Measurements from ENCODE around the gene CLEC20A.

Gene CLEC20A

DNA sequence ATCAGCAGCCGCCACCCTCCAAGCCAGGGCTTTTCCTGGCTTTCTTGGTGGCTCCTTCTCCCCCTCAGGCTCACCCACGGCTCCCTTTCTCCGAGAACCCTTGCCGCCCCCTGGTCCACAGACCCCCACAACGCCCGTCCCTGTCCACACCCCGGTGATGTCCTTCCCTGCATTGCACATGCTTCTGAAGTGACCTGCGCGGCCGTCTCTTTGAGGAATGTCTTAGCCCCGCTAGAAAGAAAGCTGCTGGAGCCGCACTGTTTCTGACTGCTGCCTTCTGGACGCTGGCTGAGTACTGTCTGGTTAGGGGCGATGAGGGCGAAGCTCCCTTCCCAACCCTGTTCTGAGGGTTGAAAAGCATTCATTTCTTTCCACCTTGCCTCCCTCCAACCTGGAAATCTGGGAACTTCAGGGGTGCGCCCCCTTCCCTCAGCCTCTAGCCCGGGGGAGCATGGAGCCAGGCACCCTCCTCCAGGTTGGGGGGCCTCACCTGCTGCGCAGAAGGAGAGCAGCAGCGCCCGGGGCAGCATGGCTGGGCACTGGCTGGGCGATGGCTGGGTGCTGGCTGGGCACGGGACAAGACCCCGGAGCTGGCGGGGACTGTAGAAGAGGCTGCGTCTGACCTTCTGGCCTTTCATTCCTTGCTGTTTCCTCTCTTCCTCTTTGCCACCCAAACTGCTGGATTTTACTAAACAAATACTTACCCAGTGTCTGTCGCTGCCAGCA is at the start of gene CLEC20A:
Gene CLEC20A (minus strand): TSS at position 555 of the 726 bp plus-strand sequence. CDS start 25 bp downstream, at position 530.
- DNase-seq (ENCODE audit: low read depth, low spot score), result no peak
- TF ChIP-seq, protein P1, sequence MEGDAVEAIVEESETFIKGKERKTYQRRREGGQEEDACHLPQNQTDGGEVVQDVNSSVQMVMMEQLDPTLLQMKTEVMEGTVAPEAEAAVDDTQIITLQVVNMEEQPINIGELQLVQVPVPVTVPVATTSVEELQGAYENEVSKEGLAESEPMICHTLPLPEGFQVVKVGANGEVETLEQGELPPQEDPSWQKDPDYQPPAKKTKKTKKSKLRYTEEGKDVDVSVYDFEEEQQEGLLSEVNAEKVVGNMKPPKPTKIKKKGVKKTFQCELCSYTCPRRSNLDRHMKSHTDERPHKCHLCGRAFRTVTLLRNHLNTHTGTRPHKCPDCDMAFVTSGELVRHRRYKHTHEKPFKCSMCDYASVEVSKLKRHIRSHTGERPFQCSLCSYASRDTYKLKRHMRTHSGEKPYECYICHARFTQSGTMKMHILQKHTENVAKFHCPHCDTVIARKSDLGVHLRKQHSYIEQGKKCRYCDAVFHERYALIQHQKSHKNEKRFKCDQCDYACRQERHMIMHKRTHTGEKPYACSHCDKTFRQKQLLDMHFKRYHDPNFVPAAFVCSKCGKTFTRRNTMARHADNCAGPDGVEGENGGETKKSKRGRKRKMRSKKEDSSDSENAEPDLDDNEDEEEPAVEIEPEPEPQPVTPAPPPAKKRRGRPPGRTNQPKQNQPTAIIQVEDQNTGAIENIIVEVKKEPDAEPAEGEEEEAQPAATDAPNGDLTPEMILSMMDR (IDR thresholded peaks at IDR 0.05; ENCODE audit: low read depth, low read length), result no peak
- in situ Hi-C loops (cut with HindIII; ENCODE audit: low sequenced_read_pairs), result no loop called here
- no peak within 1 kb of the TSS for H3K4me3 ChIP-seq (ENCODE audit: low read depth, low read length)

DNA sequence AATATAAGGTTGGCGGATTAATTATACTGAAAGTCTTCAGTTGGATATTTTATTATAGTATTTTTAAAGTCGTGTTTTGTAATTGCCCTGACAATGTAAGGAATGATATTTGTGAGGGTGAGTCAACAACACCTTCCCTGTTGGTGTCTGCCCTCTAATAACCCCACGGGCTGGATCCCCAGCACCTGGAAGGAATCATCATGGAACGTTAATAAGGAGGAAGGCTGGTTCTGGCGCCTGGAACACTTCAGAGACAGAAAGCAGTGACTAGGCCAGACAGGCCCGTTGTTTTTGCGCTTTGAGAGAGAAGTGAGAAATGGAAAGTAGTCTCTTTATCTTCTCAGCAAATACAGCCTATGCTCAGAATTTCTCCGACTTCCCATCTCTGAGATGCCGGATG is 47.8 kb upstream of the CLEC20A start:
- TF ChIP-seq, protein P1 (IDR thresholded peaks at IDR 0.05; ENCODE audit: low read depth, low read length), result no peak
- in situ Hi-C loops (cut with HindIII; ENCODE audit: low sequenced_read_pairs), result no loop called here
- H3K4me3 ChIP-seq (ENCODE audit: low read depth, low read length), result no peak overlapping the region
- no peak for DNase-seq (ENCODE audit: low read depth, low spot score)

DNA sequence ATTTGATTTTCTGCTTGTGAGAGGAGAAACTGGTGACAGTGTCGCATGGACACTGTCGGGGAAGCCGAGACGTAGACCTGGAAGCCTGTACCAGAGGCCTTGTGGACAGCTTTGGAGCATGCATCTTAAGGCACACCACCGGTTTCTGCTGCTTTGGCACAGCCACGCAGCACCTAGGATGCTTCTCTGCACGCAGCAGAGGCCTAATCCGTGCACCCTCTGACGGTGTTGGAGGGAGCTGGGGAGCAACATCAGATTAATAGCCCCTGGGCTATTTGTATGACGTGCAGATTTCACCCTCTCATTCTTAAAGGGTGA is 46.5 kb upstream of the CLEC20A start:
- H3K4me3 ChIP-seq (ENCODE audit: low read depth, low read length), result peak overlapping the region; percentile 60
- DNase-seq (ENCODE audit: low read depth, low spot score), result no peak
- TF ChIP-seq, protein P1 (IDR thresholded peaks at IDR 0.05; ENCODE audit: low read depth, low read length), result no peak
- in situ Hi-C loops (cut with HindIII; ENCODE audit: low sequenced_read_pairs), result no loop called here

DNA sequence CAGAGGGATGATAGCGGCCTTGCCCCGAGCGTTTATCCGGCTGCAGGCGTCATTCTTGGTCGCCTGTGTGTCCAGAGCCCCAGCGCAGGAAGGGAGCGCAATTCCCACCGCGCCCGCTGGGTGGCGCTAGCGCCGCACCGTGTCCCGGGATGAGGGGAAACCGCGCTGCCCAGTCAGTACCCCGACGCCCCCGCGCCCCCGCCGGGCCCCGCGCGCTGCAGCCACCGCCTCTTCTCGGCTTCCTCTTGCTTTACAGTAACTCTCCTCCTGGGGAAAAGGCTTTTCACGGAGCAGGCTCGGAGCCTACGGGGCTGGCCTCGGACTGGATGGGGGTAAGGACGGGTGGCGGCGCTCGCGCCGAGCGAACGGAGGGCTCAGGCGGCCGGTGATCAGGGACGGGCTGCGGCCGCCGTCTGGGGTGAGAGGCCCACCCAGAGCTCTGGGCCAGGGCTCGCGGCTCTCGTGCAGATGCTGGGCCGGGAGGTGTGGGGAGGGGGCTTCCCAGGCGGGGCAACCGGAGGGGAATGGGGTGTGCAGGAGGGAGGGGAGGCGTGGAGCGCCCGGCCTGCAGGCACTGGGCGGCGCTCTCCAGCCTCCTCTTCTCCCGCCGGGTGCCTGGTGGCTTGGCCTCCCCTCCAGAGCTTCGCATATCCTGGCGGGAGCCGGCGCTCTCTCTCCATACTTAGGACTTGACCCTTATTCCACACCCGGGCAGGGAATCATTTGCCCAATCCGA is 46.0 kb upstream of the CLEC20A start:
- in situ Hi-C loops (cut with HindIII; ENCODE audit: low sequenced_read_pairs), result no loop called here
- peak; percentile 88 for DNase-seq (ENCODE audit: low read depth, low spot score)
- H3K4me3 ChIP-seq (ENCODE audit: low read depth, low read length), result peak overlapping the region; percentile 60
- TF ChIP-seq, protein P1 (IDR thresholded peaks at IDR 0.05; ENCODE audit: low read depth, low read length), result peak; percentile 88

DNA sequence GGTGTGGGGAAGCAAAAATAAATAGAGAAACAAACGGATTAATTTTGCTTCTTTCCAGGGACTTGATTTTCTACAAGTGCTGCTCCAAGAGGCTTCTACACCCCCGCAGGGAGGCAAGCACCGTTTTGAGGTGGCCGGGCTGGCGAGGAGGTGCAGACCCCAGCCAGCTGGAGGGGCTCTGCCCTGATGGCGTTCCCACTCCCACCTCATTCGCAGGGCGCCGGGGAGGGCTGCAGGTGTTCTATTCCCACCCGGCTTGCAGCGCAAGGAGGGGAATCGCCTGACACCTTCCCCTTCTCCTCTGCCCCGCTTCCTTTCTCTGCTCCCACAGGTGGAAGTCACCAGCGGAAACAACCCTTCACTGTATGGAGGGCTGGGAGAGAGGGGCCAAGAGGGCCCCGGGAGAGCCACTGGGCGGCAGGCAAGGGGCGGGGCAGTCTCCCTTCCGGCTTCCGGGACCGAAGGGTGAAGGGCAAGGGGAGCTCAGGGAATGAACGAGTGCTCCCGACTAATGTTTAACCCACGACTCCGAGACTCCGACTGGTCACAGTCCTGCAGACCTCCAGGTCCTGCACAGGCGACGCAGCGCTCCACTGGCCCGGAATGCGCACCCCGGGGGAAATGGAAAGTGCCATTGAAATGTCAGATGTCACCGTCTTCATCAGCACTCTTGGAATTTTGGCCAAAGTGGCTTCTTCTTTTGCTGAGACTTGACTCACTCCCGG is 45.2 kb upstream of the CLEC20A start:
- in situ Hi-C loops (cut with HindIII; ENCODE audit: low sequenced_read_pairs), result no loop called here
- H3K4me3 ChIP-seq (ENCODE audit: low read depth, low read length), result peak overlapping the region; percentile 60
- TF ChIP-seq, protein P1 (IDR thresholded peaks at IDR 0.05; ENCODE audit: low read depth, low read length), result no peak
- DNase-seq (ENCODE audit: low read depth, low spot score), result peak; percentile 14

DNA sequence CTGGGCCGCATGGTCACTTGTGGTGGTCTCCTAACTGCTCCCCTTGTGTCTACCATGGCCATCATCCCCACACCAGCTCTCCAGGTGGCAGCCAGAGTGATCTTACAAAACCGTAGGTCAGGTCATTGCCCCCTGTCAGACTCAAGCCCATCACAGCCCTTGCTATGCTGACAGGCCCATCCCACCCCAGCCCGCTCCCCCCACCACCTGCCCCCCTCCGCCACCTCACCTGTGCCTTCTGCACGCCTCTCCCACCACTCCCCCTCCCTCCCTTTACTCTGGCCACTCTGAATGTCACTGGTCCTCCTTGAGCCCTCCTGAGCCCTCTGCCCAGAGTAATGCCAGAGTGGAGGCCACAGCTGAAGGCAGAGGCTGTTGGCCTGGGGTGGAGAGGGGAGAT is 44.6 kb upstream of the CLEC20A start:
- no peak overlapping the region for H3K4me3 ChIP-seq (ENCODE audit: low read depth, low read length)
- no peak for DNase-seq (ENCODE audit: low read depth, low spot score)
- in situ Hi-C loops (cut with HindIII; ENCODE audit: low sequenced_read_pairs), result no loop called here
- TF ChIP-seq, protein P1 (IDR thresholded peaks at IDR 0.05; ENCODE audit: low read depth, low read length), result no peak

Measured in astrocyte of the spinal cord (primary cell).